Measurements from ENCODE around the gene LEMD2.

The LEMD2 gene

GRCh38 chr6:33820243-33820642 lies 31.3 kb upstream of the LEMD2 start:
- no peak for DNase-seq (ENCODE audit: low read depth in 1 of 2, low spot score in 1 of 2)

- DNase-seq (ENCODE audit: low read depth in 1 of 2, low spot score in 1 of 2), result no peak
Observed at GRCh38 chr6:33819021-33819420, 30.1 kb upstream of the LEMD2 start.

GRCh38 chr6:33818293-33818692 lies 29.4 kb upstream of the LEMD2 start:
- no peak for DNase-seq (ENCODE audit: low read depth in 1 of 2, low spot score in 1 of 2)

GRCh38 chr6:33817489-33817888 lies 28.6 kb upstream of the LEMD2 start:
- DNase-seq (ENCODE audit: low read depth in 1 of 2, low spot score in 1 of 2), result no peak

GRCh38 chr6:33816911-33817310 lies 28.0 kb upstream of the LEMD2 start:
- no peak for DNase-seq (ENCODE audit: low read depth in 1 of 2, low spot score in 1 of 2)

- no peak for DNase-seq (ENCODE audit: low read depth in 1 of 2, low spot score in 1 of 2)
Observed at GRCh38 chr6:33815854-33816253, 26.9 kb upstream of the LEMD2 start.

- no peak for DNase-seq (ENCODE audit: low read depth in 1 of 2, low spot score in 1 of 2)
Observed at GRCh38 chr6:33813990-33814985, 25.4 kb upstream of the LEMD2 start.

GRCh38 chr6:33813246-33813904 lies 24.4 kb upstream of the LEMD2 start:
- DNase-seq (ENCODE audit: low read depth in 1 of 2, low spot score in 1 of 2), result no peak

GRCh38 chr6:33812669-33813068 lies 23.7 kb upstream of the LEMD2 start:
- no peak for DNase-seq (ENCODE audit: low read depth in 1 of 2, low spot score in 1 of 2)

GRCh38 chr6:33809594-33809993 lies 20.7 kb upstream of the LEMD2 start:
- no peak for DNase-seq (ENCODE audit: low read depth in 1 of 2, low spot score in 1 of 2)

- DNase-seq (ENCODE audit: low read depth in 1 of 2, low spot score in 1 of 2), result no peak
Observed at GRCh38 chr6:33808641-33809180, 19.8 kb upstream of the LEMD2 start.

GRCh38 chr6:33807606-33808005 lies 18.7 kb upstream of the LEMD2 start:
- no peak for DNase-seq (ENCODE audit: low read depth in 1 of 2, low spot score in 1 of 2)

GRCh38 chr6:33806841-33807240 lies 17.9 kb upstream of the LEMD2 start:
- no peak for DNase-seq (ENCODE audit: low read depth in 1 of 2, low spot score in 1 of 2)

GRCh38 chr6:33803571-33804053 lies 14.7 kb upstream of the LEMD2 start, which contains the start of gene MLN:
Gene MLN (minus strand): TSS chr6:33804003. CDS start chr6:33801163, 2,840 bp downstream.
- DNase-seq (ENCODE audit: low read depth in 1 of 2, low spot score in 1 of 2), result no peak

GRCh38 chr6:33802186-33802958 lies 13.4 kb upstream of the LEMD2 start:
- DNase-seq (ENCODE audit: low read depth in 1 of 2, low spot score in 1 of 2), result no peak

- DNase-seq (ENCODE audit: low read depth in 1 of 2, low spot score in 1 of 2), result no peak
Observed at GRCh38 chr6:33801611-33802010, 12.7 kb upstream of the LEMD2 start.

- no peak for DNase-seq (ENCODE audit: low read depth in 1 of 2, low spot score in 1 of 2)
Observed at GRCh38 chr6:33800248-33800969, 11.5 kb upstream of the LEMD2 start.

GRCh38 chr6:33799454-33800113 lies 10.7 kb upstream of the LEMD2 start:
- no peak for DNase-seq (ENCODE audit: low read depth in 1 of 2, low spot score in 1 of 2)

GRCh38 chr6:33798343-33798848 lies 9.5 kb upstream of the LEMD2 start:
- DNase-seq (ENCODE audit: low read depth in 1 of 2, low spot score in 1 of 2), result no peak

Measured in activated CD4-positive, alpha-beta T cell treated with anti-CD3 and anti-CD28 coated beads, Interleukin-2, amount 50 U/mL, for 24 hours (primary cell).